Tibial nerve (tissue), 4 donors: ENCODE measurements around the gene RLBP1. TPM values are rescaled to one million over a fixed set of nuclear protein-coding genes. Genes with fewer than 3 reads are reported as not detected.

ENCODE experiments used
- DNase-seq, 2 donors: peaks; one replicate each; pipeline ENCODE4 v3.0.0-alpha.2; 2019; ENCODE audit warnings: low spot score in 2 of 2
- H3K27ac ChIP-seq, 4 donors: fragments of 200-600 bp; sonication (generic) in 3 of 4; one replicate each; pipeline ENCODE4 v1.5.1; 2017 to 2019; ENCODE audit warnings: mild to moderate bottlenecking in 1 of 4
- H3K27me3 ChIP-seq, 2 donors: fragments of 200-600 bp; sonication (generic) in 1 of 2; one replicate each; pipeline versions ENCODE4 v1.5.1 to v1.6.0; 2017 to 2019
- H3K36me3 ChIP-seq, 3 donors: fragments of 200-600 bp; sonication (generic); one replicate each; pipeline ENCODE4 v1.5.1; 2018 to 2019
- H3K4me1 ChIP-seq, 4 donors: fragments of 200-600 bp; sonication (generic) in 3 of 4; one replicate each; pipeline ENCODE4 v1.5.1; 2017 to 2019
- H3K4me3 ChIP-seq, 4 donors: fragments of 200-600 bp; sonication (generic) in 3 of 4; one replicate each; pipeline ENCODE4 v1.5.1; 2017 to 2019; ENCODE audit warnings: mild to moderate bottlenecking in 1 of 4, moderate library complexity in 1 of 4
- H3K9me3 ChIP-seq, 4 donors: fragments of 200-600 bp; sonication (generic) in 3 of 4; one replicate each; pipeline ENCODE4 v1.5.1; 2017 to 2019
- EP300 ChIP-seq, 2 donors: sonication (generic); formaldehyde crosslinking; IDR thresholded peaks; one replicate each; pipeline ENCODE4 v1.6.1; 2017; ENCODE audit warnings: antibody characterized with exemption in 2 of 2, mild to moderate bottlenecking in 1 of 2
- POLR2A ChIP-seq, 2 donors: fragments of 450-650 bp; IDR thresholded peaks; one replicate each; pipeline ENCODE4 v1.6.1; 2017; ENCODE audit warnings: antibody characterized with exemption in 2 of 2, mild to moderate bottlenecking in 2 of 2, moderate library complexity in 2 of 2
- WGBS, 2 donors: methylation state at CpG; one replicate each; pipeline ENCODE4 v1.1.5; 2018; 5-methylcytosine and 5-hydroxymethylcytosine counted together
- total RNA-seq, 4 donors: library from RNA; depleted of rRNA; stranded (reverse); fragments of >200 nt; gene quantifications; one replicate each; pipeline ENCODE4 v1.1.0, GENCODE V29; 2016
- TF ChIP-seq, protein P1 (sequence below), 5 experiments: fragments of 200-600 bp in 3 of 5; fragments of 450-650 bp in 2 of 5; sonication (generic) in 3 of 5; IDR thresholded peaks; one replicate each; pipeline ENCODE4 v1.5.1; 2016 to 2019; ENCODE audit warnings: antibody characterized with exemption in 5 of 5, mild to moderate bottlenecking in 3 of 5, moderate library complexity in 2 of 5

Gene RLBP1
- total RNA-seq, 4 donors from 2014 or later: not detected

DNA sequence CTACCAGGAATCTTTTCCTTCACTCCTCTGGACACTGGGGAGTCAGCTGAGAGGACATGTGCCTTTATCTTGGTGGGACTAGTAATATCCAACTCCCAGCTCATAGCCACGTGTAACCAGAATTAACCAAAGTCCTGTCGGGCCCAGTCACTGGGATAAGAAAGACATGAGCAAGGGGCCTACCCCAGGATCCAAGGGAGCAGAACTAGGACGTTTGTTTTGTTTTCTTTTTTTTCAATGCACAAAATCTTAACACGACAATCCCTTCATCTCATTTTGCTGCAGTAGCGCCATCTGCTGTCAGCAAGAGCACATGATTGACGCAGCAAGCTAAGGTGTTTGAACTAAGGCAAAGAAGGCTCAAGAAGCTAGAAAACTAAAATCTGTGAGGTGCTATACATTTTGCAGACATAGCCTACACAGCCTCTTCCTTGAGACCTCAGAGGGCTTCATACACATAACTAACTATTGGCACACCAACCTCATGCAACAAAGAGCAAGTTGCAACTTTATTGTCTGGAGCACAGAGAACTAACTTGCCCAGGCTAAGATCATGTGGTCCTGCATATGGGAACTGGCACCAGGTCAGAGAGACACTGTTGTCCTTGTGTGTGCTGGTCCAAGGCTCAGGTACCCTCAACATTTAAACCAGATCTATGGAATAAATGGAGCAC is 43.6 kb downstream of the RLBP1 start:
- no peaks in the 10 kb centered on the region for H3K27me3 ChIP-seq
- H3K27ac ChIP-seq: peak overlapping the region in 2 of 4 donors; percentile 40 to 68
- peaks cover 0 to 28% (median 0%) of the 10 kb centered on the region in 3 donors for H3K36me3 ChIP-seq
- WGBS, 2 donors: 3 to 4% methylated on average over 6 of the region's 6 CpGs
- peaks cover 0 to 55% (median 9%) of the 10 kb centered on the region in 4 donors for H3K4me1 ChIP-seq
- no peaks in the 10 kb centered on the region for H3K9me3 ChIP-seq
- DNase-seq: peak; percentile 43 to 75
- TF ChIP-seq POLR2A (IDR thresholded peaks at IDR 0.05) (no peak), EP300 (IDR thresholded peaks at IDR 0.05) (peak in 1 of 2 donors; percentile 50)
- TF ChIP-seq, protein P1, sequence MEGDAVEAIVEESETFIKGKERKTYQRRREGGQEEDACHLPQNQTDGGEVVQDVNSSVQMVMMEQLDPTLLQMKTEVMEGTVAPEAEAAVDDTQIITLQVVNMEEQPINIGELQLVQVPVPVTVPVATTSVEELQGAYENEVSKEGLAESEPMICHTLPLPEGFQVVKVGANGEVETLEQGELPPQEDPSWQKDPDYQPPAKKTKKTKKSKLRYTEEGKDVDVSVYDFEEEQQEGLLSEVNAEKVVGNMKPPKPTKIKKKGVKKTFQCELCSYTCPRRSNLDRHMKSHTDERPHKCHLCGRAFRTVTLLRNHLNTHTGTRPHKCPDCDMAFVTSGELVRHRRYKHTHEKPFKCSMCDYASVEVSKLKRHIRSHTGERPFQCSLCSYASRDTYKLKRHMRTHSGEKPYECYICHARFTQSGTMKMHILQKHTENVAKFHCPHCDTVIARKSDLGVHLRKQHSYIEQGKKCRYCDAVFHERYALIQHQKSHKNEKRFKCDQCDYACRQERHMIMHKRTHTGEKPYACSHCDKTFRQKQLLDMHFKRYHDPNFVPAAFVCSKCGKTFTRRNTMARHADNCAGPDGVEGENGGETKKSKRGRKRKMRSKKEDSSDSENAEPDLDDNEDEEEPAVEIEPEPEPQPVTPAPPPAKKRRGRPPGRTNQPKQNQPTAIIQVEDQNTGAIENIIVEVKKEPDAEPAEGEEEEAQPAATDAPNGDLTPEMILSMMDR (IDR thresholded peaks at IDR 0.05): peak; percentile 74 to 94 (median 80)
- H3K4me3 ChIP-seq: no peak overlapping the region

DNA sequence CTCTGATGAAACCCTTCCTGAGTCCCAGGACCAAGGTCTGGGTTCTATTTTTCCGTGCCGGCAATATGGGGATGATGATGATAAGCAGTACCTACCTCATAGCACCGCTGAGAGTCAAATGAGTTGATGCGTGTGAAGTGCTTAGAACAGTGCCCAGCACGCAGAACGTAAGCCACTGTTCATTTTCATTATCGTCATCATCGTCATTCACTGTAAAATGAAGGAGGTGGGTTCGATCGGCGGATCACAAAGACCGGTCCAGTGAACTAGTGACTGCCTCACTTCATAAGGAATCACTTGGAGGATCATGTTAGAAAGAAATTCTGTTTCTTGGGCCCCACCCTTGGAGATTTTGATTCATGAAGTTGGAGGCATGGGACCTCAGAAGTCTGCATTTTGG is 44.3 kb downstream of the RLBP1 start:
- WGBS, 2 donors: 91 to 92% methylated on average over 12 of the region's 12 CpGs
- Histone ChIP-seq H3K4me3 (no peak overlapping the region), H3K27ac (peak overlapping the region in 2 of 4 donors; percentile 40 to 68), H3K27me3 (no peaks in the 10 kb centered on the region), H3K36me3 (peaks cover 0 to 28% (median 0%) of the 10 kb centered on the region in 3 donors), H3K4me1 (peaks cover 0 to 59% (median 9%) of the 10 kb centered on the region in 4 donors), H3K9me3 (no peaks in the 10 kb centered on the region)
- TF ChIP-seq POLR2A (IDR thresholded peaks at IDR 0.05): no peak
- no peak for TF ChIP-seq EP300 (IDR thresholded peaks at IDR 0.05)
- TF ChIP-seq, protein P1 (IDR thresholded peaks at IDR 0.05): no peak
- DNase-seq: no peak

DNA sequence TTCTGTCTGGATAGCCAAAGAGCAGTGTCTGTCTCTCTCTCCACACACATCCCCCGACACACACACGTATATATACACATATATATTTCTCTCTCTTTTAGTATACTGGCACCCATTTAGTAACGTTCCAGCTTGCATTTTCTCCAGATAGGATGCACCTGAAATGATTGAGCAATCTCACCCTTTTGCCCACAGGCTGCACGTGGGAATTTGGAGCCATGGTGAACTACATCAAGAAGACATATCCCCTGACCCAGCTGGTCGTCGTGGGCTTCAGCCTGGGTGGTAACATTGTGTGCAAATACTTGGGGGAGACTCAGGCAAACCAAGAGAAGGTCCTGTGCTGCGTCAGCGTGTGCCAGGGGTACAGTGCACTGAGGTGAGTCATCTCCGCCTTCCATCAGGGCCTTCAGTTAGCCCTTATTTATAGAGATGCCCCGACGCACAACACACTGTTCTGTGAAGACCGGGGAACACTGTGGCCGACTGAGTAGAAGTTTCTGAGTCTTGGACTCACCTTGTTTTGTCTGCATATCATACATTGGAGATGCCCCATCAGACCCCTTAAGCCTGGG is 45.7 kb downstream of the RLBP1 start:
- DNase-seq: no peak
- TF ChIP-seq, protein P1 (IDR thresholded peaks at IDR 0.05): no peak
- H3K9me3 ChIP-seq: no peaks in the 10 kb centered on the region

DNA sequence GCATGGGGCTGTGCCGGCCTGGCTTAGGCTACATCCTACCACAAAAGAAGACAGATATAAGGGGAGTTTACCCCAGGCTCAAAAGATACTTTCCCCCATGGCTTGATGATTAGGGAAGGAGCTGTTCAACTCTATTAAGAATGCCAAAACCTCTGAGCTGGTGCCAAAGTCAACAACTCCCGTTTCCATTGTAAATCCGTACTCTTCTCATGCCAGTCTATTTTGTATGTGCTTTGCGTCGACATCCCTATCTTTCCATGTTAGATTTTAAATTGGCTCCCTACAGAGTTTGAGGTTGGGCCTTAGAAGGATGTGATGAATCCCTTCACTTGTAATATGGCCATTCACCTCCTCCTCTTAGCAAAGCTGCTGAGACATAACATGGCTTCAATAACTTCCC is 46.9 kb downstream of the RLBP1 start:
- 38 to 47% methylated on average over 5 of the region's 5 CpGs for WGBS, 2 donors
- Histone ChIP-seq H3K27me3 (no peaks in the 10 kb centered on the region), H3K4me1 (peaks cover 0 to 44% (median 7%) of the 10 kb centered on the region in 4 donors), H3K36me3 (peaks cover 0 to 28% (median 0%) of the 10 kb centered on the region in 3 donors), H3K9me3 (no peaks in the 10 kb centered on the region), H3K27ac (peak overlapping the region in 2 of 4 donors; percentile 36 to 43), H3K4me3 (no peak overlapping the region)
- TF ChIP-seq POLR2A (IDR thresholded peaks at IDR 0.05): no peak
- TF ChIP-seq, protein P1 (IDR thresholded peaks at IDR 0.05): no peak
- no peak for DNase-seq

More for the DNA sequence above, 45.7 kb downstream of the RLBP1 start:
- peaks cover 0 to 55% (median 9%) of the 10 kb centered on the region in 4 donors for H3K4me1 ChIP-seq
- no peak overlapping the region for H3K27ac ChIP-seq
- no peaks in the 10 kb centered on the region for H3K27me3 ChIP-seq
- WGBS, 2 donors: 78 to 87% methylated on average over 13 of the region's 13 CpGs
- H3K4me3 ChIP-seq: no peak overlapping the region
- peaks cover 0 to 28% (median 0%) of the 10 kb centered on the region in 3 donors for H3K36me3 ChIP-seq

DNA sequence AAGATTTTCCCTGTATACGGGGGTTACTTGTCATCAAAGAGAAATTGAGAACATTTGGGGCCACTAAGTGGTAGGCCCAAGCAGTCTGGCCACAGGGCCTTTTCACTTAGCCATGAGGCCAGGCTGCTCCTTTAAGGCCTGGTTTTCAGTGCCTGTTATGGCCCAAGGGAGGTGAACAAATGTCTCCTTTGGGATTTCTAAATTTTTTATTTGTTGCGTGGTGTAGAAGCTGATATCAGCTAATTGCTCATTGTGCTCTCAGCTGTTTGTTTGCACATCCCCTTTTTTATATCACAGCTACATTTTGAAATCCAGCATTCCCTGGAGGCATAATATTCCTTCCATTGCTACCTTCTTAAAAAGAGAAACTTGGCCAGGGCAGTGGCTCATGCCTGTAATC is 48.5 kb downstream of the RLBP1 start:
- Histone ChIP-seq H3K36me3 (peaks cover 0 to 15% (median 0%) of the 10 kb centered on the region in 3 donors), H3K4me3 (no peak overlapping the region), H3K27ac (peak overlapping the region in 2 of 4 donors; percentile 40 to 49), H3K9me3 (no peaks in the 10 kb centered on the region), H3K4me1 (peaks cover 0 to 48% (median 6%) of the 10 kb centered on the region in 4 donors), H3K27me3 (no peaks in the 10 kb centered on the region)
- no peak for DNase-seq
- TF ChIP-seq POLR2A (IDR thresholded peaks at IDR 0.05): no peak
- no peak for TF ChIP-seq EP300 (IDR thresholded peaks at IDR 0.05)
- TF ChIP-seq, protein P1 (IDR thresholded peaks at IDR 0.05): no peak
- WGBS, 2 donors: 58 to 76% methylated on average over 2 of the region's 2 CpGs
